Measurements from ENCODE around the gene MCF2L2.

GRCh38 chr3:183242431-183242830, 186.0 kb downstream of the MCF2L2 start:
- no peak for TF ChIP-seq CTCF (conservative IDR thresholded peaks at IDR 0.05)
- no peak for TF ChIP-seq EZH2 (IDR thresholded peaks at IDR 0.05; ENCODE audit: low read depth)
